Pulmonary artery endothelial cell (primary cell): ENCODE measurements around the gene COL17A1. TPM values are rescaled to one million over a fixed set of nuclear protein-coding genes. Genes with fewer than 3 reads are reported as not detected.

Experiments
- DNase-seq: peaks from one replicate; pipeline ENCODE4 v3.0.0-alpha.2; 2011; ENCODE audit warnings: low read depth, low spot score
- total RNA-seq: library from RNA; depleted of rRNA; stranded (reverse); fragments of >200 nt; gene quantifications from 2 replicates; pipeline ENCODE4 v1.2.3, GENCODE V29; 2014

COL17A1 gene
- total RNA-seq, result 2.2 and 2.9 TPM in 2 replicates

DNA sequence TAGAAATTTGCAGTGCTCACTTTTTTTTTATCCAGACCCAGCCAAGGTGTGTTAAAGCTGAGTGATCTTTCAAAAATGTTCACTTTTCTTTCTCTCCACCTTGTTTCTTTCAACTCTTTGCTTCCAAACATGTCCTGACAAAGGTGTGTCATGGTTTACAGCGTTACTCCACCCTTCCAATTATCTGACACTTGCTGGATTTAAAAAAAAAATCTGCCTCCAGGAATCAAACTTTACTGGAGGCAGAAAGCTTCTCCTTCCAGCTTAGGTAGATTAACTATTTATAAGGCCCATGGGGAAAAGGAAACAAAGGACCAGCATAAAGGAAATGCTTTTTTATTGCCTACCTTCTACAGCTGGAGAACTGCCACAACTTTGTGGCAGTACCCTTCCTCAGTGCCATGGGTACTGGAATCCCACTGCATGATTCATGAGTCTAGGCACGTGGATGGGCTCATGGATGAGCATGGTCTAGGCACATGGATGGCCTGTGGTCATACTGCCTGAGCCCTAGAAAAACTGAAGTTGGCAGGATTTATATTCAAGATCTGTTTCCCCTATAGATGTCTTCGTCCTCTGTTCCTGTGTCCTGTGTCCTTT is at the start of gene COL17A1:
Gene COL17A1 (minus strand): TSS at position 80 of the 600 bp plus-strand sequence. CDS start 5,207 bp downstream, outside the sequence.
- no peak for DNase-seq

- DNase-seq, result no peak
Observed at GRCh38 chr10:104130041-104130440, 44.4 kb upstream of the COL17A1 start.

- no peak for DNase-seq
Observed at GRCh38 chr10:104128214-104128613, 42.5 kb upstream of the COL17A1 start.

DNA sequence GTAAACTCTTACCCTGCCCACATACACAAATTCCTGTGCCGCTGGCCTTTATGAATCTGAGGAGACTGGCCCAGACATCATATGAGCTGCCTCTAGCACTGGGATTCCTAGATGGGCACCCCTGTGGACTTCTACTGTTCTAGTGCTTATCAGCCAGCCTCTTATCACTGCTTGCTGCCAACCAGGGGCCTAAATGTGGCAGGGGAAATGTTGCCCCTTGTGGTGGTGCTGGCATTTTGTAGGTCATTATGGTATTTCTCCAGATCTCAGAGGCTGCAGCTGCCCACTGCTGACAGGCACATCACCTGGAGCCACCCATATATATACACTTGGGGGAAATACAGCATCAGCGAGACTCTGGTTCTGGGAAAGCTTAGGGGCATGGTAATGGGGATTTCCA is 41.7 kb upstream of the COL17A1 start:
- no peak for DNase-seq

DNA sequence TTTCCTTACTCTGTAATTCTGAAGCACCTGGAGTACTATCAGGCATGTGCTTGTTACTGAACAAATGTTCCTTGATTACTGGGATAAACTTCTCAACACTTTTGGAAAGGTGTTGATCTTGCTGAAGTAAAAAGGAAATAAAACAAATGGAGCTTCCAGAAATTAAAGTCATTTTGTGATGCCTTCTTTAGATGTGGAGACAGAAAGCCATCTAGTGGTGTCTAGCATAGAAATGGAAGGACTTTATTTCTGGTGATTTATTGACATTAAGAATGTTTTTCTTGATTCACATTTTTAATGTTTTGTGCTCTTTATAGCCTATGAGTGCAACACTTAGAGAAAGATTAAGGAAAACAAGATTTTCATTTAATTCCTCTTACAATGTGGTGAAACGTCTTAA is 37.7 kb upstream of the COL17A1 start:
- no peak for DNase-seq

- no peak for DNase-seq
Observed at GRCh38 chr10:104122225-104123107, 36.8 kb upstream of the COL17A1 start.

GRCh38 chr10:104121485-104122224 is 36.0 kb upstream of the COL17A1 start, which contains the start of gene SFR1:
Gene SFR1, plus strand, starts transcription at chr10:104122171. Its CDS starts 13 bp downstream, at chr10:104122184.
- peak; percentile 95 for DNase-seq

DNA sequence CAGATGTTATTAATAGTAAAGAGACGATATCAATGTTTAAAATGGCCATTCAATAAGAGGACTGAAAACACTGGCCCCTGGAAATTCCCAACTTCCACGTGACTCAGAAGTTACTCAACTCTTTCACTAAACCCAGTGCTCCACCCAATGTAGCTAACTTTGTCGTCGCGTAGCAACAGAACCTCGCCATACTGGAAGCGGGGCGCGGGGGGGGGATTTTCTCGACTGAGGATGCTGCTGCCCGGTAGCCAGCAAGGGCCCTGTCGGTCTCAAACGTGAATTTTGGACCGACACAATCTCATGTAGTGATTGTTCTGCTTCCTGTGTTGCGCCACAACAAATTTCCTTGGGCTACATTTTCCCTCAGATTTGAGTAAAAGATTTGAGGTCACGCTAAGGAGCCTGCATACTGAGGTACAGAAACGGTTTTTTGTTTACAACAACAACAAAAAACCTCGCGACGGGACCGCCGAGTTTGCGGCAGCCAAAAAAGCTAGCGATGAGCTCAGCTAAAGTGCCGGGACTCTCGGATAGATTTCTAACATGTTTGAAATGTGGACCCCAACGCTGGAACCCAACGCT is 35.3 kb upstream of the COL17A1 start:
- DNase-seq, result peak; percentile 94

- DNase-seq, result no peak
Observed at GRCh38 chr10:104120512-104120902, 34.8 kb upstream of the COL17A1 start.

DNA sequence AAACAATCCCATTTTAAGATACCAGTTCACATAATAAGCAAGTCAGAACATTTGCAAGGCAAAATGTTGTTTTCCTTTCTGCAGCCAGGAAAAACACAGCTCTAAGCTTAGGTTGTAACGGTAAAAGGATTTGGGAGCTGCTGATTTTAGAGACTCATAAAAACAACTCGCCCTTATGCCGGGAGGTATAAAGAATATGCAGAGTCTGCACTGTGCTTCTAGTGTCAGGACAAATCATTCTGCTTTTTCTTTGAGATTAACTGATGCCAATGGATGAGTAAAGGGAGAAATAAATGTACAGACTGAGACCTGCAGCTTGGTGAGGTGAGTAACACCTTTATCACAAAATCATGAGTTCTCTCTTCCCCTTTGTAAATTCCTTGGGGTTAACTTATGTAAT is 34.3 kb upstream of the COL17A1 start:
- no peak for DNase-seq

DNA sequence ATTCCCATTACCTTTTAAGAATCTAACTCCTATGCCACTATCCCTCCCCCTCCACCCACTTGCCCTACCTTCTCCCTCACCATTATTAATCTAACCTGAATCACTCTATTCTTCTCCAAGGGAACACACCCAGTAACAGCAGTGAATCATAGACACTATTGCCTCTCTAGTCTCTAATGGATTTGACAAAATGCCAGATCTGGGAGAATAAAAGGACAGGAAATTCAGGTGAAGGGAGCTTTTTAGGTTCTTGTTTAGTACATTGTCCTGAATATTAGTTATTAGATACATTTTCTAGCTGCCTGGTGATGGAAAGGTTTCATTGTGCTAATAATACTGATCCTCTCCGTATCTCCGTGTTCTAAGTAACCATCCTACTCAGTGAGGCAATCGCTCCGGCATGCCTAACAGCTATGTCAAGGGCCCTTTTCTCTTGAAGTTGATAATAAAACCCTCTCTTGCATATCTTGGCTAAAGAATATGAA is 32.2 kb upstream of the COL17A1 start:
- no peak for DNase-seq

DNA sequence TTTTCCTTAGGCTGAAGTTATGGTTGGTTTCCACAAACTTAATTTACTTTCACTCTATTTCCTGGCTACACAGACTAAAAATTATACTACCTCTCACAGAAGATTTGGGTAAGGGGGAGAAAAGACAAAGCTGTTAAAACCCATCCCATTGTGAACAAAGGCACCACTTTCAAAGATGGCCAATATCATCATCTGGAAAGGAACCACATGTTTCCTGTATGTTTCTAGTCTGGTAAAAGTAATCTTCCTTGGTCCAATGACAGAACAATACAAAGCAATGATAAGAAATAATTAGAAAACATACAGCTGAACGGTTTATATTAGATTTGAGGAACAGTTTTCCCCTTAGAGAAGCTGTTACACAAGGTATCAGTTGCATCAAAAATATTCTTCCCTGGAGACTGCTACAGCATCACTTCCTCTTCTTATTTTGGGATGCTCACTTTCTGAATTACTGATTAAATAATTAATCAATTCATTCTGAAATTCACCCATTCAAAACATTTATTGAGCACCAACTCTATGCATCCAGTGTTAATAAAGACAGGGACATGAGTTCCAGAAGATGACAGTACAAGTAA is 27.8 kb upstream of the COL17A1 start:
- no peak for DNase-seq

- DNase-seq, result no peak
Observed at GRCh38 chr10:104109908-104110662, 24.4 kb upstream of the COL17A1 start.

DNA sequence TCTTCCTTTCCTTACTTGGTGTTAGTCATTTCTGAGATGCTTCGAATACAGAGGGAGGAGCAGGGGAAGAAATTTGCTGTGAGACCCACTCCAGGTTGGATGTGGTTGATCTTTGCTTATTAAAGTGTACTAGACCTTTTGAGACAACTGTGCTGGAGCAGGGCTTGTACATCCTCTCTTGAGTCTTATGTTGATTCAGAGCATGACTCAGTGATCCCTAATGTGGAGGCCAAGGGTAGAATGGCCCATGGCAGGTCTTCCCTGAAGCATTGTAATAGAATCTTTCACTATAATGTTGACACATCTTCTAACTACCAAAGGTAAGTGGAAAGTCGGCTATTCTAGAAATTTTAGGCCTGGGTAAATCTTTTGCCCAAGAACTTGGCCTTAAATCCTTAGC is 19.2 kb upstream of the COL17A1 start:
- no peak for DNase-seq

GRCh38 chr10:104104418-104104817 is 18.7 kb upstream of the COL17A1 start:
- no peak for DNase-seq

GRCh38 chr10:104103956-104104355 is 18.3 kb upstream of the COL17A1 start:
- DNase-seq, result no peak

- DNase-seq, result no peak
Observed at GRCh38 chr10:104101902-104102301, 16.2 kb upstream of the COL17A1 start.

DNA sequence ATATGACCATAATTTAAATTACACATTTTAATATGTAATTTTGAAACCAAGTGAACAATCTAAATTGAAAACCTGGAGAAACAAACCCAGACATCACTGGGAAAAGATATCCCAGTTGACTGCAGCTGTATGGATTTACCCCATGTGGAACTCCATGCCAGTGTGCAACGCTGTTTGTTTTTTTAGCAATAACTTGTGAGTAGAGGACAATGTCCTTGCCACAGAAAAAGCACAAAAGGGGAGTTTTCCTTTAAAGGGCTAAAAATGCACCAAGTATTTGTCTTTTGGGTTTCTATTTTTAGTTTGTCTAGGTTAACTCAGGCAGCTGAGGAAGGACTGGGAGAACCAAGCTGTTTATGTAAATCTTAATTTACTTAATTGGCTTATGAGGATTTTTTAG is 15.1 kb upstream of the COL17A1 start:
- no peak for DNase-seq

GRCh38 chr10:104099941-104100340 is 14.3 kb upstream of the COL17A1 start:
- DNase-seq, result no peak

DNA sequence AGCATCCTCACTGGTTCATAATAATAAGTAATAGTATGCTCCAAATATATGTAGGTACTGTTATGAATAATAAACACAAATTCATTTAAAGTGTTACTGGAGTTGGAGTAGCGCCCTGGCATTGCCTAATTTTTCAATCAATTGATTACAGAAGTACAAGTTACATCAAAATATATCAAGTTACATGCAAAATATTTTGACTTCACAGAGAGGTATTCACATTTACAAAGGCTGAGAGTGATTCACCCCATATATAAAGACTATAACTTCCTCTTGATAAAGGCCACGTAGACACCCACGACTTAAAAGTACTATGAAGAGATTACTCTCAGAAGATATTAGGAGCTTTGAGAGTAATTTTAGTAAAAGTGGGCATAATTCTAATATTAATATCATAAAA is 13.6 kb upstream of the COL17A1 start:
- DNase-seq, result no peak
